Naive B cell (primary cell): ENCODE measurements around the gene NDUFS7. TPM values are rescaled to one million over a fixed set of nuclear protein-coding genes. Genes with fewer than 3 reads are reported as not detected.
A peak's percentile ranks its signal among the peaks of the same experiment; 100 is the strongest.

Source experiments
- ATAC-seq, 2 donors: fragments of 150-1000 bp; cut with Tn5 transposase; 2 replicates each; pipeline ENCODE4 v1.10.0; 2021; ENCODE audit warnings: low read depth in 2 of 2, mild to moderate bottlenecking in 2 of 2, moderate library complexity in 2 of 2
- DNase-seq: peaks from one replicate; pipeline ENCODE4 v3.0.0; 2022
- H3K27ac Mint-ChIP-seq, 6 donors: one replicate each; pipeline ENCODE4 v1.8.0; 2020 to 2022; ENCODE audit warnings: mild to moderate bottlenecking in 6 of 6, mixed read lengths in 6 of 6, moderate library complexity in 5 of 6, inconsistent platforms in 2 of 6
- H3K27me3 Mint-ChIP-seq, 3 donors: one replicate each; pipeline ENCODE4 v1.8.0; 2021 to 2022; ENCODE audit warnings: mixed read lengths in 3 of 3, mild to moderate bottlenecking in 1 of 3
- H3K36me3 Mint-ChIP-seq, 2 donors: one replicate each; pipeline ENCODE4 v1.8.0; 2020 to 2022; ENCODE audit warnings: mixed read lengths in 2 of 2, inconsistent platforms in 1 of 2, mild to moderate bottlenecking in 1 of 2
- H3K4me1 Mint-ChIP-seq, 3 donors: one replicate each; pipeline ENCODE4 v1.8.0; 2020 to 2022; ENCODE audit warnings: mixed read lengths in 3 of 3, inconsistent platforms in 1 of 3, mild to moderate bottlenecking in 1 of 3, moderate library complexity in 1 of 3
- H3K4me3 Mint-ChIP-seq, 8 donors: one replicate each; pipeline ENCODE4 v1.8.0; 2020 to 2022; ENCODE audit warnings: mild to moderate bottlenecking in 8 of 8, mixed read lengths in 8 of 8, moderate library complexity in 8 of 8, inconsistent platforms in 2 of 8
- H3K9me3 Mint-ChIP-seq, 7 donors: one replicate each; pipeline ENCODE4 v1.8.0; 2020 to 2022; ENCODE audit warnings: mixed read lengths in 7 of 7, mild to moderate bottlenecking in 5 of 7, inconsistent platforms in 2 of 7, moderate library complexity in 1 of 7
- polyA plus RNA-seq, 6 donors: library from polyadenylated mRNA; unstranded; fragments of 300-500 nt; fragmentation: Illumina TruSeq; gene quantifications; one replicate each; pipeline ENCODE4 v1.2.3, GENCODE V29; 2021; ENCODE audit warnings: low read depth in 6 of 6

The NDUFS7 gene
- polyA plus RNA-seq, 6 donors from 2014 or later, result 201 to 230 (median 209) TPM

DNA sequence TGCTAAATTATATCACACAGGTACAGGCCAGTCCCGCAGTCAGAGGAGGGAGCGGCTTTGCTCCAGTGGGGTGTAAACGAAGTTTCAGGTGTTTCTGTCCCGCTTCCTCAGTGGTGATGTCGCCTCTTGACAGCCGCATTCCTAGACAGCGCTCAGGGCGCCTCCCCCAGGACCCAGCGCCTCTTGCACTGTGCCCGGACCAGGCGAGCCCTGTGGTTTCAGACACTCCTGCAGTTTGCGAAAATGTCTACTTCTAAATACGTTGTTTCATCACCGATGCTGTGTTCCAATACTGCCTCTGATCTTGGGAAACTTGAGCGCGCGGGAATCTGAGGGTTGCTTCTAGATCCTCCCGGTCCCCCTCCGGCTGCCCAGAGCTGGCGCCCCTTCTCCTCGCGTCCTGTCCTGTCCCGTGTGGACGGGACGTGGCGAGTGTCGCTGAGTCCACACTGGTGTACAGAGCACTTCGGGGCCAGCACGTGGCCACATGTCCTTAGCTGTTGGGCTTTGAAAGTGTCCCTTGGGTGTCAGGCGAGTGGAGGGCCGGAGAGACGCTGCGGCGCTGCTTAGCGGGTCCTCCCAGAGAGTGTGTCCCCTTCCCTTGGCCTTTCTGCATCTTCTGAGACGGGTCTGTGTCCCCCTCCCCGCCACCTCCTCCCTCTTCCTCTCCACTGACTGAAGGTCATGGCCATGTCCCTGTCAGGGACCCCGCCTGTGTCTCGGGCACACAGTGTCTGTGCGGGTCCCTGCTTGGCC lies 39.9 kb downstream of the NDUFS7 start:
- ATAC-seq, result no peak

GRCh38 chr19:1424192-1424955 lies 40.7 kb downstream of the NDUFS7 start:
- Mint-ChIP-seq H3K9me3 (no peaks in the 10 kb centered on the region), H3K27me3 (no peaks in the 10 kb centered on the region), H3K36me3 (peaks cover 4 to 11% of the 10 kb centered on the region in 2 donors)

More for the DNA sequence above, 39.9 kb downstream of the NDUFS7 start:
- Mint-ChIP-seq H3K27ac (no peak overlapping the region), H3K27me3 (no peaks in the 10 kb centered on the region), H3K4me1 (peaks cover 7 to 12% (median 9%) of the 10 kb centered on the region in 3 donors), H3K36me3 (peaks cover 5 to 11% of the 10 kb centered on the region in 2 donors), H3K4me3 (no peak overlapping the region), H3K9me3 (no peaks in the 10 kb centered on the region)
- no peak for DNase-seq

DNA sequence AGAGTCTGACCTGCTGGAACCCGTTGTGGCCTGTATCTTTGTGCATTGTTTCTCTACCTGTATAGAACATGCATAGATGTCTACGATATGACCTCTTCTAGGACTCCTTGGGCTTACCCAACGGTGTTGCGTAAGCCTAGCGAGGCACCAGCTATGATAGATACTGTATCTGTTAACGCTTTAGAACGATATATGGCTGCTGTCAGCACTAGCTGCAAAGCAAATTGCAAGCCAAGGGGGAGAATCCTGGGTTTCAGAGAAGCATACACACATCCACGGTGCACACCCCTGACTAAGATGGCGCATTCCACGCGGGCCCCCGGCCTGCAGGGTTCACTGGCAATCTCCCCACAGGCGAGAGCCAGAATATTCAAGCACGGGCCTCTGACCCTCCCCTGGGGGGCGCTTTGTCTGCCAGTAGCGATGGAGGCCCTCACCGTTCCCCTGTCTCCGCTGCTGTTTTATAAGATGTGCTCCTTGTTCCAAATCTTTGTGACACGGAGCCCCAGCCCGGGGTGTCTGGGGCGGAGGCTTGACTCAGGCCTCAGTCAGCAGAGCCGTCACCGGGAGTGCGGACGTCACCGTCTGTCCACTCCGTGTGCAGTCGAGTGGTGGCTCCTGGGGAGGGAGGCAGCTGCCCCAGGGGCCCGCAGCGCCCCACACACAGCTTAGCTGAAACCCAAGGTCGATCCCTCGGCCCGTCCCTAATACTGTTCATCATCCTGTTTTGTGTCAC lies 41.6 kb downstream of the NDUFS7 start:
- peaks cover 0 to 9% (median 8%) of the 10 kb centered on the region in 3 donors for H3K4me1 Mint-ChIP-seq
- no peaks in the 10 kb centered on the region for H3K9me3 Mint-ChIP-seq
- peaks cover 0 to 11% of the 10 kb centered on the region in 2 donors for H3K36me3 Mint-ChIP-seq
- DNase-seq, result no peak
- H3K4me3 Mint-ChIP-seq, result peak overlapping the region in 1 of 8 donors; percentile 42
- peak overlapping the region in 2 of 6 donors; percentile 12 to 49 for H3K27ac Mint-ChIP-seq
- no peak for ATAC-seq
- no peaks in the 10 kb centered on the region for H3K27me3 Mint-ChIP-seq

More at GRCh38 chr19:1424192-1424955, 40.7 kb downstream of the NDUFS7 start:
- peak overlapping the region in 1 of 6 donors; percentile 49 for H3K27ac Mint-ChIP-seq
- no peak overlapping the region for H3K4me3 Mint-ChIP-seq
- no peak for ATAC-seq
- H3K4me1 Mint-ChIP-seq, result peaks cover 3 to 9% (median 8%) of the 10 kb centered on the region in 3 donors
- DNase-seq, result no peak

- ATAC-seq (no peak), DNase-seq (no peak)
- Mint-ChIP-seq H3K9me3 (no peaks in the 10 kb centered on the region), H3K4me1 (peaks cover 0 to 9% (median 8%) of the 10 kb centered on the region in 3 donors), H3K36me3 (peaks cover 0 to 11% of the 10 kb centered on the region in 2 donors), H3K27ac (peak overlapping the region in 1 of 6 donors; percentile 26), H3K27me3 (no peaks in the 10 kb centered on the region), H3K4me3 (no peak overlapping the region)
Measured at GRCh38 chr19:1425902-1426301, 42.2 kb downstream of the NDUFS7 start.

GRCh38 chr19:1426736-1427135 lies 43.0 kb downstream of the NDUFS7 start:
- Mint-ChIP-seq H3K27ac (no peak overlapping the region), H3K9me3 (no peaks in the 10 kb centered on the region), H3K4me3 (no peak overlapping the region), H3K27me3 (no peaks in the 10 kb centered on the region), H3K36me3 (peaks cover 0 to 11% of the 10 kb centered on the region in 2 donors), H3K4me1 (peaks cover 0 to 9% (median 8%) of the 10 kb centered on the region in 3 donors)
- no peak for DNase-seq
- no peak for ATAC-seq

DNA sequence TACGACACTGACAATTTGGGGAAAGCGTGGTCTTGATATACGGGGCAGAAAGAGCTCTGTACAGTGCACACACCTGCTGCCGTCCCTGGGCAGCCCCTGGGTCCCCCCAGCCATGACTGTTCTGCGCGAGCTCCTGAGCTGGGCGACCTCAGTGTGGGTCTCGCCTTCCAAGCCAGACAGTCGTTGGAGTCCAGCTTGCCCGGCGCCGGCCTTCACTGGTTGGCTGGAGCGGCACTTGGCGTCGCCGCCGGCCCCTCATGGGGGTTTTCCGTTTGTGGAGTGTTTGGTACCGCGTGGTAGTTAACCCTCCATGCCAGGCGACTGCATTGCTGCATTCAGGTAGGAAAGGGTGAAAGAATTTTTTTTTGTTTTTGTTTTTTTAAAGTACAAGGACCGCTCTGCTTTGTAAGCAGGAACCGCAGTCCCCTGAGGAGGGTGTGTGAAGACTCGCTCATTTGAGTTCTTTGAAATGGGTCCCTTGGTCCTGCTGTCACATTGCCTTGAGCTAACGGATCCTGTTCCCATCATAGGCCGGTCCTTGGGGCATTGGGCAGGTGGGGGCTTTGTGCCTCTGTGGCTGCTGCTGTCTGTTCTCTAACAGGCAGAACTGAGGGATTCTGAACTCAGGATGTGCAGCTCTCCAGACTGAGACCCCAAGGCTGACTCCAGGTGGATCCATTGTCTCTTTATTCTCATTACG lies 43.7 kb downstream of the NDUFS7 start:
- peaks cover 0 to 9% (median 8%) of the 10 kb centered on the region in 3 donors for H3K4me1 Mint-ChIP-seq
- H3K27me3 Mint-ChIP-seq, result no peaks in the 10 kb centered on the region
- peaks cover 0 to 11% of the 10 kb centered on the region in 2 donors for H3K36me3 Mint-ChIP-seq
- H3K4me3 Mint-ChIP-seq, result no peak overlapping the region
- no peak for ATAC-seq
- no peak for DNase-seq
- no peaks in the 10 kb centered on the region for H3K9me3 Mint-ChIP-seq
- no peak overlapping the region for H3K27ac Mint-ChIP-seq

GRCh38 chr19:1428738-1429391 lies 45.2 kb downstream of the NDUFS7 start:
- peaks cover 0 to 8% (median 4%) of the 10 kb centered on the region in 3 donors for H3K4me1 Mint-ChIP-seq
- H3K27ac Mint-ChIP-seq, result no peak overlapping the region
- no peak for DNase-seq
- no peak for ATAC-seq
- H3K36me3 Mint-ChIP-seq, result no peaks in the 10 kb centered on the region
- H3K4me3 Mint-ChIP-seq, result no peak overlapping the region
- no peaks in the 10 kb centered on the region for H3K27me3 Mint-ChIP-seq
- no peaks in the 10 kb centered on the region for H3K9me3 Mint-ChIP-seq

DNA sequence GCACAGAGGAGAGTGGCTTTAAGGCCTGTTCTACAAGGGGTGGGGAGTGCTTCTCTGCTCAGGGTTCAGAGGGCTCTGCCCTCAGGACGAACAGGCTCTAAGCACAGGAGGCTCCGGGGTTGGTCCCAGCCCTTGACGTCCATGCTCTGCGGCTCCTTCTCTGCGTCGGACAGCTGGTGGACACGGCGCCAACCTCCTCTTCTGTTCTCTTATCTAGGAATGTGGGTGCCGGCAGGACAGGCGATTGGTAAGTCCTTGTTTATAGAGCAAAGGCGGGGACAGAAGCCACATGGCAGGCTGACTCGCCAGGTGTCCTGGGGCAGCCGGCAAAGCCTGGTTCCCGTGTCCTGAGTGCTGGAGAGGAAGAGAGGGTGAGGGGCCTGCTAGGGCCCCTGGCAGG lies 46.0 kb downstream of the NDUFS7 start:
- no peak overlapping the region for H3K4me3 Mint-ChIP-seq
- H3K27me3 Mint-ChIP-seq, result no peaks in the 10 kb centered on the region
- no peak for DNase-seq
- H3K9me3 Mint-ChIP-seq, result no peaks in the 10 kb centered on the region
- no peak overlapping the region for H3K27ac Mint-ChIP-seq
- H3K36me3 Mint-ChIP-seq, result no peaks in the 10 kb centered on the region
- ATAC-seq, result no peak
- peaks cover 0 to 4% (median 3%) of the 10 kb centered on the region in 3 donors for H3K4me1 Mint-ChIP-seq

DNA sequence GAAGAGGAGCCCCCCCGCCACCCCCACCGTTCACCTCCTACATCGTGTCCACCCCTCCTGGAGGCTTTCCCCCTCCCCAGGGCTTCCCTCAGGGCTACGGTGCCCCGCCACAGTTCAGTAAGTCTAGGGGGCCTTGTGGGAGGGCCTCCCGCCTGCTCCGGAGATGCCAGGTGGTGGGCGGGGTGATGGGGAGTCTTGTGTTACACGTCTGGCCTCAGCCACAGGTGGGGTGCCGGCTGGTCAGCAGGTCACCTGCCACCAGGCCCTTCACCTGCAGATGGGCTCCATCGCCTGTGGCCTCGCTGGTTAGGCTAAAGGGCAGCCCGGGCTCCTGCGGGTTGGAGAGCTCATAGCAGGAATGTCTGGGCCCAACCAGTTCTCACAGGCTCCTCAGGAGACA lies 46.5 kb downstream of the NDUFS7 start:
- Mint-ChIP-seq H3K4me1 (no peaks in the 10 kb centered on the region), H3K27ac (no peak overlapping the region), H3K4me3 (no peak overlapping the region), H3K27me3 (no peaks in the 10 kb centered on the region), H3K36me3 (no peaks in the 10 kb centered on the region), H3K9me3 (no peaks in the 10 kb centered on the region)
- DNase-seq, result no peak
- ATAC-seq, result no peak

- no peaks in the 10 kb centered on the region for H3K27me3 Mint-ChIP-seq
- H3K9me3 Mint-ChIP-seq, result no peaks in the 10 kb centered on the region
- DNase-seq (no peak), ATAC-seq (no peak)
- H3K4me1 Mint-ChIP-seq, result no peaks in the 10 kb centered on the region
- no peak overlapping the region for H3K27ac Mint-ChIP-seq
- H3K36me3 Mint-ChIP-seq, result no peaks in the 10 kb centered on the region
- H3K4me3 Mint-ChIP-seq, result no peak overlapping the region
Measured at GRCh38 chr19:1431759-1432506, 48.2 kb downstream of the NDUFS7 start.

GRCh38 chr19:1432507-1432887 lies 48.8 kb downstream of the NDUFS7 start:
- Mint-ChIP-seq H3K27ac (no peak overlapping the region), H3K9me3 (no peaks in the 10 kb centered on the region), H3K36me3 (no peaks in the 10 kb centered on the region), H3K27me3 (no peaks in the 10 kb centered on the region), H3K4me1 (no peaks in the 10 kb centered on the region), H3K4me3 (no peak overlapping the region)
- DNase-seq, result no peak
- no peak for ATAC-seq
